Activated naive CD4-positive, alpha-beta T cell treated with anti-CD3 and anti-CD28 coated beads, Interleukin-2, amount 50 U/mL, for 16 hours (primary cell): ENCODE measurements around the gene FBXO8.
"Not testable (repeated sequence)": the region's sequence is repeated elsewhere in the genome, so short reads cannot be mapped to it uniquely, and the experiment has no call there.

ENCODE experiments used
- DNase-seq: peaks from one replicate; pipeline ENCODE4 v3.0.0-alpha.2; 2020

Gene FBXO8

DNA sequence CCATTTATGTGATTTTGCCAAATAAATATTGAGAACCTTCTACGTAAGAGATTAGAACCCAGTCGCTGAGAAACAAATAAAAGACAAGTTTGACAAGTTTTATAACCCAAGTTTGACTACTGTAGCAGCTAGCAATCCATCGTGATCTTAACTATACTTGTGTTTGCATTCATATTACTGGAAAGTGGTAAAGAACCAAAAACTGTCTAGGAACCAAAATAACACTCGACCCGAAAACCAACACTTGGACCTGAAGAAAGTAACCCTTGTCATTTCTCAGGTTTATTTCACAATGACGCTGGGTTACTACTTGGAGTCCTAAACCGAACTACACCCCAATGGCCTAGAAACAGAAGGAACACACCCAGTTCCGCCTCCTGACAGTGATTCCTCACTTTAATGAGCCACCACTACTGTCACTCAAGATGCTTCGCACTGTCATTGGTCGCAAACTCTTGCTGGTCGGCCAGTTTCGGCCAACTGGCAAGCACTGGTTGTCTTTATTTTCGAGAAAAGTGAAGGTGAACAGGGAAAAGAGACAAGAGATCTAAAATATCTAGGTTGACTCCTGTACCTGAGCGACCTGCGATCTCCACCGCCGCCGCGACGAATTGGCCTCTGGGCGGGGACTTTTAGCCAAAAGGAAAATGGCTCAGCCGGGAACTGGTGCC is 496 bp downstream of the FBXO8 start:
- peak; percentile 71 for DNase-seq

DNA sequence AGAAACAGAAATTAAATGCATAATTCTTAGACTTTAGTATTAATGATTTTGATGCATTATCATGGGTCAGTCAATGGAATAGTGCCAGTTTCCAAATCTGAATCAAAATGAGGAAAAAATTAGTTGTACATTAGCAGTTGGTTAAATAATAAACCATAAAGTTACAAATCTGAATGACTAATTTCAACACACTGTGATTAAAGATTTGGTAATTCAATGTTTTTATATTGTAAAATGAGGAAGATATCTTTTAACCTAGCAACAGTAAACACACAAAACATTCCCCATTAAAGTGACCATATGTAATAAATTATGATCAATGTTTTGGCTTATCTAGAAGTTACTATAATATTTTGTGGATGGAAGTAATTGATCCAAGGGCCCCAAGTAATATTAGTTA is 1.6 kb downstream of the FBXO8 start:
- DNase-seq, result no peak

DNA sequence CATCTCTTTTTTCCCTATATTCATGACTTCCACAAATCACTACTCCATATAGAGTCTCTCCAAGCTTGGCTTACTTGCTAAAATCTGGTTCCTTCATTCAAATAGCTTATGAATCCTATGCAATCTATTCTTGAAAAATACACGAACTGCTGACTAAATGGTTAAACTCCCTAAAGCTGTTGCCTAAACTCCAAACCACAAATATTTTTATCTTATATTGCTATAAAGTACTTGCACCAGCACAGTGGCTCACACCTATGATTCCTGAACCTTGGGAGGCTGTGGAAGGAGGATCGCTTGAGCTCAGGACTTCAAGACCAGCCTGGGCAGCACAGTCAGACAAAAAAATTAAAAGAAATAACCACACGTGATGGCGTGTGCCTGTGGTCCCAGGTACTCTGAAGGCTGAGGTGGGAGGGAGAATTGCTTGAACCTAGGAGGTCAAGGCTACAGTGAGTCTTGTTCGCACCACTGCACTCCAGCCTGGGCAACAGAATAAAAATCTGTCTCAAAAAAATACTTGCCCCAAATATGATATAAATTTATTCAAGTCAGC is 2.2 kb downstream of the FBXO8 start:
- DNase-seq, result no peak

DNA sequence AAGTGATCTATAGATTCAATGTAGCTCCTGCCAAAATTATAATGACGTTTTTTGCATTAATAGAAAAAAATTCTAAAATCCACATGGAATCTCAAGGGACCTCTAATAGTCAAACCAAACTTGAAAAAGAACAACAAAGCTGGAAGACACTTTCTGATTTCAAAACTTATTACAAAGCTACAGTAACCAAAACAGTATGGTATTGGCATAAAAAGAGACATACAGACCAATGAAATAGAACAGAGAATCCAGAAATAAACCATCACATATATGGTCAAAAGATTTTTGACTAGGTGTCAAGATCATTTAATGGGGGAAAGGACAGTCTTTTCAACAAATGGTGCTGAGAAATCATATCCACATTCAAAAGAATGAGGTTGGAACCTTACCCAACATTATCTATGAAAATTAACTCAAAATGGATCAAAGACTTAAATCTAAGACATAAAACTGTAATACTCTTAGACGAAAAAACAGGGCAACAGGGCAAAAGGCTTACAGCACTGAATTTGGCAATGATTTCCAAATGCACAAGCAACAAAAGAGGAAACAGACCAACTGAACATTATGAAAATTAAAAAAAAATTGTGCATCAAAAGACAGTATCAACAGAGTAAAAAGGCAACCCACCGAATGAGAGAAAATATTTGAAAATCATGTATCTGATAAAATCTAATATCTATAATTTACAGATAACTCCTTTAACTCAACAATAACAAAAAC is 3.9 kb downstream of the FBXO8 start:
- DNase-seq, result no peak

DNA sequence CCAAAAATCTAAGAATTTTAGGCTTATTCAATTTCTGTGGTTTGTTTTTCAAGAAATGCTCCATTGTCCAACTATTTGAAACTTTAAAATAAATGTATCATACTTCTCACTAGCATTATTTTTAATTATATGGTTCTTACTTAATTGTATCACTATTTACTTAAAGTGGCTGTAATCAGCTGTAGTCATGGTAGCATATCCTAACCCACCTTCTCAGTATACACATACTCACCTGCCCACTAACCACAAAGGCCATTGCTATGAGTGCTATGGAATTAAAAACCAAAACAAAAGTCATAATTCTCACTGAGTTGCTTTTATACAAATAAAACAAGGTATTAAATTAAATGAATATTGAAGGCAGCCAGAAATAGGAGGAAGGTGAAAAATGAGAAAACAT is 5.0 kb downstream of the FBXO8 start:
- no peak for DNase-seq

DNA sequence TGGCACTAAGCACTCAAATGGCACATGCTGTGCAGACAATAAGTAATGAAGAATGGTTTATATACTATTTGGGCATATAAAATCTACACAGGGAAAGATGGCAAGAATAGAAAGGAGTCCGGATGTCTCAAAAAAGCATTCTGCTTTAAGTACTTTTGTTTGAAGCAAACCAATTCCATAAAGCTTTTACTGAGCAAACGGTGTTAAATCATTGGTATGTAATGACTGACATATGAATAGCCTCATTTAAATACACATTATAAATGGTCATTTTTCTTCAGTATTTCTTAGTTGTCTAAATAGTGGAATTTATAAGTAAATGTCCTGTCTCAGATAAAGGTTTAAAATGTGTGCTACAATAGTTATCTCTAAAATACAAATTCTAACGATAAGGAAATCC is 6.0 kb downstream of the FBXO8 start:
- DNase-seq, result no peak

DNA sequence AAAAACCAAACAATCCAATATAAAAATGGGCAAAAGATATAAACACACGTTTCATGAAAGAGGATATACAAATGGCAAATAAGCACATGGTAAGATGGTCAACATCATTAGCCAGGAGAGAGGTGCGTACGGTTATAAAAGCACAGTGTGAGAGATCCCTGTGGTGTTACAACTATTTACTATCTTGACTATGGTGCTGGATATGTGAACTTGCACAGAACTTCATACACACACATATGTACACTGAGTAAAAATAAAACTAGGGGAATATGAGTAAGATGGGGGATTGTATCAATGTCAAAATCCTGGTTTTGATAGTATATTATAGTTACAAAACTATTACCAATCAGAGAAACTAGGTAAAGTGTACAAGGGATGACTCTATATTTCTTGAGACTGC is 8.4 kb downstream of the FBXO8 start:
- DNase-seq, result no peak

DNA sequence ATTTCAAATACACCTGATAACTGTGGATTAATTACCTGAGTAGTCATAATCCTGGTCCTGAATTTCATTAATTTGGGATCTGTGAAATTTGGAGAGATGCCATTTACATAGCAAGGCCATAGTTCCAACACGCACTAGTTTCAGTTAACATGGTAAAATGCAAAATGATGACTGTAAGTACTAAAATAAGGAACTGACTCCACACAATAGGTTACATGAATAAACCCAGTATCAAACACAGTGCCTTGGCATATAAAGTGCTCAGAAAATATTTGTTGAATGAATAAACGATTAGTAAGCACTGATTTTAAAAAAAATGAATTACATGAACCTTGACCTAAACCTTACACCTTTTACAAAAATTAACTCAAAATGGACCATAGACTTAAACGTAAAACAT is 9.0 kb downstream of the FBXO8 start:
- DNase-seq, result no peak

DNA sequence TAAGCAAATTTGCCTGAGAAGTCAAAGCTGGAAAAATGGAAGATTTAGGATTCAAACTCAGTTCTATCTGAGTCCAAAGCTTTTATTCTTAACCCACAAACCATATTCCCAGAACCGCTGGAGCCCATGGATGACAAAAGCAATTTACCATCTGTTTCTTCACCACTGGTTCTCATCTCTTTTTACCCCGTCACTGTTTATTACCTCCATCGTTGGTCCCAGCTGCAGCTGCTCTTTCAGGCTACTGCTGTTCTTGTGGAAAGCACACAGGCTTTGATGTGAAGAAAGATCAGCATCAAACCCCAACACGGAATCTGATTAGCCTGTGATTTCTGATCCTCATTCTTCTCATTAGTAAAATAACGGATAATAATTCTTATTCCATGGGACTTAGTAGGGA is 9.5 kb downstream of the FBXO8 start:
- DNase-seq, result no peak

DNA sequence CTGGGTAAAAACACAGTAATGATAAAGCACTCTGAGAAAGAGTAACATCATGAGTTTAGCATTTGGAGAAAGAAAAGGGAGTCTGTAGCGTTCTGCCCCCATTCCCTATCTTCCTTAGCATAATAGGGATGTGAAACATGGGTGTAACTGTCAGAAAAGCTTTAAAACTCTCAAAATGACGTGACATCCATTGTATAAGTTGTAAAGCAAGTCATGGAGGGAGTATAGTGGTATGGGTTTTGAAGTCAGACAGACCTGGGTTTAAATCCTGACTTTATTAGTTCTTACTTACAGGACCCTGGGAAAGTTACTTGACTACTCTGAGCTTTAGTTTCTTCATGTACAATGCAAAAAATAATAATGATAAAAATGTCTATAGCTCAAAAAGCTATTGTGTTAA is 17.1 kb downstream of the FBXO8 start:
- no peak for DNase-seq

DNA sequence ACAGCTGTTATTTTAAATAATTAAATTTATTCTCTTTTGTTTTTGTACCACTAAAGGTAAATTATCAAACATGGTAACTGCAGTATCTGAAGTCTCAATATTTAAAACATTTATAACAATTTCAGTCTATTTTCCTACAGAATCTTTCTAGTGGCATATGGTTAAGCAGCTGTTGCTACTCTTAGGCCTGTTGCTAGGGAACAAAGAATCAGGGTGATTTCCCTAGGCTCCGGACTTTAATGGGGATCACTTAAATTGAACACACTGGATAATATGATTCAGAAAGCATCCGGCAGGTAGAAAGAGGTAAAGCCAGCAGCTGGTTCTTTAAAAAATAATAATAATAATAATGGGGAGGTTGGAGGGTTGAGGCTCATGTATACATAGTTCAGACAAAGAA is 17.6 kb downstream of the FBXO8 start:
- DNase-seq, result no peak

DNA sequence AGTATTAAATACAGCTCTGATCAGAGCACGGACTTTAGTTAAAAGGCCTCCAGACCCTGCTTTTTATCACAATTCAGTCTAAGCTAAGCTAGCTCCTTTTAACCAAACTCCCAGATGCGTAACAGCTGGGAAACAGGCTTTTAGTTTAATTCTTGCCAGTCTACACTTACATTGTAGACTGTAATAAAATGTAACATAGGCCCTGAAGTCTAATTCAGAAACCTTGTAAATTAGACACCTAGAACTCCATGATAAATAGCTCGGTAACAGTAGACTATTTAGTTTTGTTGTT is 20.1 kb downstream of the FBXO8 start:
- DNase-seq, result no peak

DNA sequence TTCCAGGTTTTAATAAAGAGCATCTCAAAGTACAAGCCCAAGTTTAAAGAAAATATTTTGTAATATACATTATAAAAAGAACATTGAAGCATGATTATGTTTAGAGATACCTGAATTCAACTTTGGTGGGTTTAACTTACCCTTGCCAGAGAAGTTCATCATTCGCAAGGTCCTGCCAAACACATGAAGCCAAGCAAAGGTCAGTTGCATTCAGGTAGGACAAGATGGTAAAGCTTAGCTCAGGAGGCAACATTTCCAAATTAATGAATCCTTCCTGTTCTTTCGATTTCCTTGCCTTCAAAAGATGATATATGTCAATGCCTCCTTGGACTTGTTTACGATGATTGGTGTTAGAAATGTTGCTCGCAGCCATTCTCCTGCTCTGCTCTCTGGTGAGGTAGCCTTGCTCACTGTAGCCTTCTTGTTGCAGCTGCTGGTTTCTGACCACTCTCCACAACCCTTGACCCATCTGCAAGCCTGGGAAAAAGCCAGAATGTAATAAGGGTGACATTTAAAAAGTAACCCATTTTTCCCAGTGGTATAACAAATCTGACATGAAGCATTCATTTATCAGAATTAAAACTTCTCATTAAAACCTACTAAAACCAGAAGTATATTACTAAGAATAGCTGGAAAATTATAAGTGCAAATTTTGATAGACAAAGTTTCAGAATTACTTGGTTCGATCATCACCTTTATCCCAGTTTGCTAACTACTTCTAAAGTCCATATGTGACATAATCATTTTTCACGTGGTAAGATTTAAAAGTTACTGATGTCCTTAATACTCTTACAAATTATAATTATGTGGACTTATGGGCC is 20.6 kb downstream of the FBXO8 start:
- no peak for DNase-seq

DNA sequence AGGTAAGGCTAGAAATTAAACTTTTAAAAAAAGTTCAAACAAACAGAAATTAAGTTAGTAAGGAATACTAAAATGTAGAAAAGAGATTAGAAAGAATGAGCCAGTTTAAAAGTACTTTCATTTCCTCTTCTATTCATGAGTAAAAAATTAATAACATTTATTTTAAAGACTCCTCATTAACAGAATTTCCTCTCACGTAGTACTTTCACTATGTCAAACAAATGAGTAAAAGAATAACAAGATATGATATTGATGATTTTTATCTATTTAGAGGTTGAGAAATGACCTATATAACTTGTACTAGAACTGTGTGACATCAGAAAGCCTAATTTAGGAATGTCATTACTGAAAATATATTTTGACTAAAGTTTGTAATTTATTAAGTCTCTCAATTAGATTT is 22.0 kb downstream of the FBXO8 start:
- not testable (repeated sequence) for DNase-seq

DNA sequence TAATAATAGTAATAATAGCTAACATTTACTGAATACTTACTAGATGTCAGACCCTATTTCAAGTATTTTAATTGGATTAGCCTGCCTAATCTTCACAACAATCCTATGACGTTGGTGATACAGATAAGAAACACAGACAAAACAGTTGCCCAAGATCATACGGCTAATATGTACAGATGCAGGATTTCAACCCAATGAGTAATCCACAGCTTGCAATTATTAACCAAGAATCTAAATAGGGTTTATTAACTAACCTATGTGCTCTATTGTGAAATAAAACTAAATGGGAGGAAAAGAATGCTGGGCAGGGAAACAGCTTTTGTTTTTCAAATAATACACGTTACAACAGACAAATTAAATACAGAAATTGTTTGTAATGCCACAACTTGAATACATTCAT is 23.4 kb downstream of the FBXO8 start:
- DNase-seq, result no peak

DNA sequence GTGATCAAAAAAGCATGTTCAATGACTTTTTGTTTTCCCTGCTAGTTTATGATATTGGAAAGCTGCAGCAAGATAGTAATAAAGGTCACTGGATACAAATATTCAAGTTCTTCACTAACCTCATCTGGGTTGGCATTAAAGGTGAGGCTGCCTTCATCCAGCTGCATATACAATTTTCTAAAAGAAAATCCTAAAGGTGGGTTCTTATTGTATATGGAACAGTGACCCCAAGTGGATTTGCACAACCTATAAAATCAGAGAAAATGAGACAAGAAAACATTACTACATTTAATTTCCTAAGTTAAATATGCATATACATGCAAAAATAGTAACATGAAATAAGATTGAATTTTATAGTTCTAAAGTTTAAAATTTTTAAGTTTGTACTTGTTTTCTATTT is 23.9 kb downstream of the FBXO8 start:
- DNase-seq, result no peak

DNA sequence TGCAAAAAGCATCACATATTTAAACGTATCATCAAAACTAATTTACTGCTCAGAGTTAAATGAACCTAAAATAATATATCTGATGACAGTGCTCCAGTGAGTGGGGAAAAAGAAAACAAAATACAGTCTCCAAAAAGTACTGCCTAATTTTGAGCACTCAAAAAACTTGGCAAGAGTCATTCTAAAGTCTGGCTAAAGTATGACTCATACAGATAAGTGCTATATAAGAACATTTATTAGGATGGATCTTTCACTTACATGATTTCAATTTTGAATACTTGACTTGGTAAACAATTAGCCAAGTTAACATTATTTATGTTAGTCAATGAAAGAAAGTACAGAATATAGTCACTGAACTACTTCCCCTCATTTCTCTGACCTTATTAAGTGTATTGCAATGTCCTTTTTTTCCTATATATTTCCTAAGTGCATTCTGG is 27.2 kb downstream of the FBXO8 start:
- no peak for DNase-seq

DNA sequence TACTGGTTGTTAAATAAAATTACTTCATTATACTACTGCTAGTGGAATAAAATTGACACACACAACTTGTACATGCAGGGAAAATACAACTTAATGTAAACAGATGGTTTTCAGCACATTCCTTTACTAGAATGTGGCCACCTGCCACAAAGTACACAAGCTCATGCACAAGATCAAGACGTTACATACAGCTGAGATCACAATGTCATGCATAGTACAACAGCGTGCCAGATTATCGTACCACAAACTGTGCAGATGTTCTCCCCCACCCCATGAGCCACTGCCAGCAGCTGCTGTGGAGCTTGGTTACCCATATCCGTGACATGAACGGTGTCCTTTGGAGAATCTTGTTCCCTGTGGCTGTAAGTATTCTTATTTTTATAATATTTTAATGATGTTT is 27.7 kb downstream of the FBXO8 start:
- no peak for DNase-seq

DNA sequence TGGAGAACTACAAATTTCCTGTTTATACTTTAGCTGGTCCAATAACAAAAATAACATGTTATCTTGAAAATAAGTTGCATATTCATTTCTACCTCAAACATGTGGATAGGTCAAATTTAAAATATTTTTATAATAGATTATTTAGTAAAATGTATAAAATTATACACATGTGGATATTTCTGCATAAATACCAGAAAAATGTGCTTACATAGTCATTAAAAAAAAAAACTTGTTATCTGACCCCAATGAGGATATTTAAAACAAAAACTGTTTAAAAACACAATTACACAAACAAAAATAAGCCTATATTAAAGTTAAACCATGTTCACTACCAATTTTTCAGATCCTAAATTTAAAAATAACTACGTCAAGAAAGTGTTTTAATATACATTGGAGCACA is 28.1 kb downstream of the FBXO8 start:
- DNase-seq, result no peak

DNA sequence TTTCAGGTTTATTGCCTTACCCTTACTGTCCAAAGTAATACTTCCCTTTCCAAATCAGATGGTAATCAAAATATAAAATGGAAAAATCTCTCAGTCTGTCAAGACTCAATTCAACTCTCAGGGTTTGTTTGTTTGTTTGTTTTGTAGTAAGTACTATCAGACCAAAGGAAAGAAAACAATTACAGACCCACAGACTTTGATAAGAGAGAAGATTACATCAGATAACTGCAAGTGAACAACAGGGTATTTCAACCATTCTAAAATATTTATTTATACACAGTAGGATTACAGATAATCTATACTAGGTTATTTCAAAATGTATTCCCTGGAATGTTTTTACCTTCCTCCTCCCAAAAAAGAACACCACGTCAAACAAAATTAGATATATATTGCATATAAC is 28.9 kb downstream of the FBXO8 start:
- DNase-seq, result no peak

DNA sequence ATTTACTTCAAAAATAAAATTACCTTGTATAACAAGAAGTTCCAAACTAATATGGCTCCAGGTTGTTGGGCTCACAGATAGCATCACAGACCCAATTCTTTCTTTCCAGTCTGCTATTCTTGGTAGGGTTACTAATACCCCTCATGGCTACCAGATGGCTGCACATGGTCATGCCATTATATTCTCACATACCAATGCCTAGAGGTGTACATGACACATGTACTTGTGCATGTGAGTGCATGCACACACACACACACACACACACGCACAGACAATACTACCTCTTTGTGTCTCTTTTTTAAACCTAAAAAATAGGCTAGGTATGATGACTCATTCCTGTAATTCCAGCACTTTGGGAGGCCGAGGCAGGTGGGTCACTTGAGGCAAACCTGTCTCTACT is 31.1 kb downstream of the FBXO8 start:
- DNase-seq, result no peak

DNA sequence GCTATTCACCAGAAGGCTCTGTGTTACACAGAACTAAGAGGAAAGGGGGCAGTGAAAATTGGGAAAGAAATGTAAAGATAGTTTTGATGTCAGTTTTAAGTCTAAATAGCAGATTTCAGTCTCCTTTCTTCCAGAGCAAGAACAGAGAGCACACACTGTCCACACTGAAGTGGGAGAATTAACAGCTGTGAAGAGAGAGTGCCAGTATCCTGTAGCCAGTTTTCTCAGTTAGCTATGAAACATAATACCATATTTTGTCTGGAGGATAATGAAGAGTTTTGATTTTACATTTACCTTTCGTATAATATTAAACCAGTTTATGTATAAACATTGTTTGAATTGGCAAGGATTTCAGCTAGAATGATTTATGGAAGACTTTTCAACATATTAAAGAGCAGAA is 35.1 kb downstream of the FBXO8 start:
- no peak for DNase-seq

DNA sequence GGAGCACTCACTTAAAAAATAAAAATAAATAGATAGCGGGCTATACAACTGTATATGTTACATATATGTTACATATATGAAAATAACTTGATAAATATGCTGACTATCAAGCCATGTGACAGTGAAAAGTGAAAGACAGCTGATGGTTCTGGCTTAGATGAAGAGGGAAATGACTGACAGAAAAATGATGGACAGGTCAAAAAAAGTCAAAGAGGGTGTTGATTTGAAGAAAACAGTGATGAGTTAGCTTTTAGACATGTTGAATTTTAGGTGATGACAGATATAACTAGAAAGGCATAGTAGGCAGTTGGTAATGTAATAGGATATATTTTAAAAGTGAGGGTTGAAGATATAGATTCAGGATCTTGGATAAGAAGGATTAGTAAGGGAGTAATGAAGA is 37.8 kb downstream of the FBXO8 start:
- DNase-seq, result no peak

DNA sequence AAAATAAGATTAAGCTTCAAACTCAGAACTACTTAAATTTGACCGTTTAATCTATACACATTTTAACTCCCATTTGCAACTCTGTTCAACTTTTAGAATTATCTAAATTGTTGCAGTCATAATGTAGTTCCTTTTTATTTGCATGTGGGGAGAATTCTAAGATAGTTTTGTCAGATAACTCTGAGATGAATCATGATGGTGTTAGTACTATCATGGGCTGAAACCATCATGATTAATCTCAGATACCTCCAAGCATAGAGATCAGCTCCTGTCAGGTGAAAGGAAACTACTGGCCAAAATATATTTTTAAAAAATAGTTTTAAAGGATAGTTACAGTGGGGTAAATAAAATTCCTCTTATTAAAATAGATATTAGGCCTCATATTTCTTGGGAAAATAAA is 39.0 kb downstream of the FBXO8 start:
- no peak for DNase-seq
